ENCODE measurements around the gene SPRR1B. TPM values are rescaled to one million over a fixed set of nuclear protein-coding genes. Genes with fewer than 3 reads are reported as not detected.

Gene SPRR1B
- total RNA-seq, 1 experiment from 2014 or later, result not detected

DNA sequence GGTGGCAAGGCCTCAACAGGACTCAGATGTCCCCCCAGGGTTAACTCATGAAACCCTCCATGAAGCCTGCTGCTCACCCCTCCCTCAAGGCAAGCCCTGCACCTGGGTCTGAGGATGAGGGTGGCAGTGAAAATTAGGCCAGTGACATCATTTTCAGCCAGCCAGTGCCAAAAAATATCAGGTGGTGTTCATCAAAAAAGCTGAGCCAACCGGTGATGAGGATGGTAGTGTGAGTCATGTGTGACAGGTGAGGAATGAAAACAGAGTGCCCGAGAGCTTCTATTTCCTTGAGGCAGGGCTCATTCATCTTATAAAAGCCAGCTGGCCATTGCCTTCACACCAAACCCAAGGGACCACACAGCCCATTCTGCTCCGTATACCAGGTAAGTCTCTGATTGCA lies 47.3 kb upstream of the SPRR1B start, which contains the start of gene SPRR1A:
Gene SPRR1A (plus strand): TSS at position 339 of the 400 bp plus-strand sequence. CDS start 1,150 bp downstream, outside the sequence.
- peak within 1 kb of the TSS; percentile 66 for H3K4me2 ChIP-seq
- no TSS peak for BruUV-seq (replicated peaks)
- CTCF ChIA-PET, result no interaction called here

DNA sequence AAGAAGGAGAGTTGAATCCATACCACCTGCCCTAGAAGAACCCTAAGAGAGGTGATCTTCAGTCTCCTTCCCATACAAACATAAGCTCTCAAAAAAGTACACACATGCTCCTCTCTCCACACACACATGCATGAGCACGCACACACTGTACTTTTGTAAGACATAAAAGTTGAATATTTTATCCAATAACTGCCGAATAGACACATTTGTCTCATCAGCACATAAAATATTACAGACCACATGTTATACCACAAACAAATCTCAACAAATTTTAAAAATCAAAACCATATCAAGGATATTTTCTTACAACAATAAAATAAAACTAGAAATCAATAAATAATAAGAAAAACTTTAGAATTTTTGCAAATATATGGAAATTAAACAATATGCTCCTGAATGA lies 44.4 kb upstream of the SPRR1B start:
- no peak for TF ChIP-seq EZH2 (IDR thresholded peaks at IDR 0.05; ENCODE audit: low read depth)
- TF ChIP-seq, protein P1, sequence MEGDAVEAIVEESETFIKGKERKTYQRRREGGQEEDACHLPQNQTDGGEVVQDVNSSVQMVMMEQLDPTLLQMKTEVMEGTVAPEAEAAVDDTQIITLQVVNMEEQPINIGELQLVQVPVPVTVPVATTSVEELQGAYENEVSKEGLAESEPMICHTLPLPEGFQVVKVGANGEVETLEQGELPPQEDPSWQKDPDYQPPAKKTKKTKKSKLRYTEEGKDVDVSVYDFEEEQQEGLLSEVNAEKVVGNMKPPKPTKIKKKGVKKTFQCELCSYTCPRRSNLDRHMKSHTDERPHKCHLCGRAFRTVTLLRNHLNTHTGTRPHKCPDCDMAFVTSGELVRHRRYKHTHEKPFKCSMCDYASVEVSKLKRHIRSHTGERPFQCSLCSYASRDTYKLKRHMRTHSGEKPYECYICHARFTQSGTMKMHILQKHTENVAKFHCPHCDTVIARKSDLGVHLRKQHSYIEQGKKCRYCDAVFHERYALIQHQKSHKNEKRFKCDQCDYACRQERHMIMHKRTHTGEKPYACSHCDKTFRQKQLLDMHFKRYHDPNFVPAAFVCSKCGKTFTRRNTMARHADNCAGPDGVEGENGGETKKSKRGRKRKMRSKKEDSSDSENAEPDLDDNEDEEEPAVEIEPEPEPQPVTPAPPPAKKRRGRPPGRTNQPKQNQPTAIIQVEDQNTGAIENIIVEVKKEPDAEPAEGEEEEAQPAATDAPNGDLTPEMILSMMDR (conservative IDR thresholded peaks at IDR 0.05), result no peak

More for the DNA sequence above, 47.3 kb upstream of the SPRR1B start, which contains the start of gene SPRR1A:
- Histone ChIP-seq H3K79me2 (ENCODE audit: low read depth) (no peaks in the 10 kb centered on the region), H3K36me3 (ENCODE audit: low read depth) (no peaks in the 10 kb centered on the region), H3K27ac (peak within 1 kb of the TSS; percentile 76), H3K9me3 (ENCODE audit: insufficient read depth, low read depth) (no peaks in the 10 kb centered on the region), H3K27me3 (ENCODE audit: insufficient read depth, low read depth) (no peaks in the 10 kb centered on the region), H2AFZ (no peak within 1 kb of the TSS), H3K4me3 (peak within 1 kb of the TSS; percentile 23; the same call in 1 of the 2 replicates), H3K4me1 (replicated peaks; ENCODE audit: insufficient read depth) (peaks cover 32% of the 10 kb centered on the region), H4K20me1 (ENCODE audit: insufficient read depth) (no peaks in the 10 kb centered on the region), H3F3A (ENCODE audit: insufficient read depth, low read depth) (peaks cover 3% of the 10 kb centered on the region; the same call in 1 of the 2 replicates), H3K9me2 (ENCODE audit: insufficient read depth) (no peaks in the 10 kb centered on the region)
- DNase-seq, result peak; percentile 41 to 94
- intact Hi-C loops (cut with micrococcal nuclease; ENCODE audit: unreplicated experiment), result loop anchor here (5.0 kb wide), 1 partner anchor 76 kb away; the partner anchor contains the start of gene IVL
- TF ChIP-seq EZH2 (IDR thresholded peaks at IDR 0.05; ENCODE audit: low read depth), result no peak
- TF ChIP-seq, protein P1 (conservative IDR thresholded peaks at IDR 0.05), result no peak
- POLR2A ChIA-PET (ENCODE audit: unreplicated experiment), result no interaction called here

DNA sequence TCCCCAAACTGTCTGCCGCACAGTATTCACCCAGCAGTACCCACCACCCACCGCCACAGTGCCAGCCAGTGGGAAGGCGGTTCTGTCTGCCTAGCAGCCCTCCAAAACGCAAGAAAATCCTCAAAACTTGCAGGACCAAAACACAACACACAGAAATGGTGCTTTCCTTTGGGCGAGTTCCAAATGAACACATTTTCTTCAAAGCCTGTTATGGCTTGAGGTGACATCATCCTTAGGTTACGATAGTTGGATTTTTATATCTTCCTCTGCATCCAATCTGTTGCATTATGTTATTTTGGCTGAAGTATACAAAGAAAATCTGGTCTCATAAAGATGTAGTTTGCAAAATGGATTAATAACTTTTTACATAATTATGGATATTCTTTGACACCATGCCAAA lies 37.8 kb upstream of the SPRR1B start:
- POLR2A ChIA-PET (ENCODE audit: unreplicated experiment), result no interaction called here
- BruUV-seq (replicated peaks), result no TSS peak

More for the DNA sequence above, 44.4 kb upstream of the SPRR1B start:
- Histone ChIP-seq H3K4me3 (no peak overlapping the region), H3K4me1 (replicated peaks; ENCODE audit: insufficient read depth) (peaks cover 32% of the 10 kb centered on the region), H3K9me3 (ENCODE audit: insufficient read depth, low read depth) (no peaks in the 10 kb centered on the region), H3K27me3 (ENCODE audit: insufficient read depth, low read depth) (no peaks in the 10 kb centered on the region), H2AFZ (no peak overlapping the region), H3K79me2 (ENCODE audit: low read depth) (no peaks in the 10 kb centered on the region), H3F3A (ENCODE audit: insufficient read depth, low read depth) (peaks cover 3% of the 10 kb centered on the region; the same call in 1 of the 2 replicates), H3K9me2 (ENCODE audit: insufficient read depth) (no peaks in the 10 kb centered on the region), H3K36me3 (ENCODE audit: low read depth) (no peaks in the 10 kb centered on the region), H3K4me2 (no peak overlapping the region), H3K27ac (no peak overlapping the region), H4K20me1 (ENCODE audit: insufficient read depth) (no peaks in the 10 kb centered on the region)
- CTCF ChIA-PET, result no interaction called here
- POLR2A ChIA-PET (ENCODE audit: unreplicated experiment), result no interaction called here
- DNase-seq, result no peak
- BruUV-seq (replicated peaks), result no TSS peak
- intact Hi-C loops (cut with micrococcal nuclease; ENCODE audit: unreplicated experiment), result no loop called here

More for the DNA sequence above, 37.8 kb upstream of the SPRR1B start:
- intact Hi-C loops (cut with micrococcal nuclease; ENCODE audit: unreplicated experiment), result no loop called here
- Histone ChIP-seq H3K4me3 (no peak overlapping the region), H4K20me1 (ENCODE audit: insufficient read depth) (no peaks in the 10 kb centered on the region), H3K9me2 (ENCODE audit: insufficient read depth) (no peaks in the 10 kb centered on the region), H3K4me2 (no peak overlapping the region), H3F3A (ENCODE audit: insufficient read depth, low read depth) (no peaks in the 10 kb centered on the region), H3K9me3 (ENCODE audit: insufficient read depth, low read depth) (no peaks in the 10 kb centered on the region), H3K79me2 (ENCODE audit: low read depth) (no peaks in the 10 kb centered on the region), H3K27me3 (ENCODE audit: insufficient read depth, low read depth) (no peaks in the 10 kb centered on the region), H3K27ac (no peak overlapping the region), H3K4me1 (replicated peaks; ENCODE audit: insufficient read depth) (no peaks in the 10 kb centered on the region), H3K36me3 (ENCODE audit: low read depth) (no peaks in the 10 kb centered on the region), H2AFZ (no peak overlapping the region)
- CTCF ChIA-PET, result no interaction called here
- no peak for DNase-seq
- TF ChIP-seq, protein P1 (conservative IDR thresholded peaks at IDR 0.05), result no peak
- no peak for TF ChIP-seq EZH2 (IDR thresholded peaks at IDR 0.05; ENCODE audit: low read depth)

Measured in PC-9 (cell line).